ENCODE measurements around the gene EIF3K.

The EIF3K gene

DNA sequence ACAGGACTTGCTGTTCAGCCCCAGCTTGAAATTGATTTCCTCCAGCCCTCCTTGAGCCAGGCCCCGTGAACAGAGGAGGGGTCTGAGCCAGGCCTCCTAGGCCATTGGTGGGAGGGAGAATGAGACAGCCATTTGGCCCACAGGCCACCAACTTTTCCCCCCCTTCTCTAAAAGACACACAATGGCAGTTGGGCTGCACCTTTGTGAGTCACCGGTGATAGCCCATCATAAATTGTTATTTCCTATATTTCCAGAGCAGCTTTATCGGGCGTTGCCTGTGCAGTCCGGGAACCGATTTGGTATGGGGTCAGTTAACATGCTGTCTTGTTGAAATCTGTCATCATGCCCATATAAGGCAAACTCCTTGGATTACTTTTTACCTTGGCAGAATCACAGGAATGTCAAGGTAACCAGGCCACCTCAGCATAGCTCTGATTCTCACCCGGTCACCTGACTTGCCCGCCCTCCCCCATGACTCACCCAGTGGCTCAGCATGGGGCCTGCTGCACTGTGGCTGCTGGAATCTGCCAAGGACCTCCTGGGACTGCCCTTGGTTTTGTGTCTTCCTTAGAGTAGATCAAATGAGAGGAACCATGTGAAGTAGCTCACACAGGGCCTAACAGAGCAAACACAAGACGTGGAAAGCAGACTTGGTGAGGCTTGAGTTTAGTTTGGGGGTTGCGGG is 64.5 kb downstream of the EIF3K start (continued):
- TF ChIP-seq YY1 (tag by site-specific recombination; IDR thresholded peaks at IDR 0.05) (no peak), GLIS1 (tag by site-specific recombination; IDR thresholded peaks at IDR 0.05) (peak; percentile 100), SALL2 (tag by site-specific recombination; IDR thresholded peaks at IDR 0.05; ENCODE audit: borderline replicate concordance) (no peak), ZNF248 (tag by site-specific recombination; IDR thresholded peaks at IDR 0.05) (no peak), ZNF184 (tag by site-specific recombination; IDR thresholded peaks at IDR 0.05) (no peak; the same call in 1 of the 2 replicates), ZNF660 (tag by site-specific recombination; IDR thresholded peaks at IDR 0.05) (no peak; the same call in none of the 2 replicates), ZEB2 (tag by site-specific recombination; IDR thresholded peaks at IDR 0.05) (peak; percentile 97), KLF16 (tag by site-specific recombination; IDR thresholded peaks at IDR 0.05) (no peak), ZNF324 (tag by site-specific recombination; IDR thresholded peaks at IDR 0.05) (peak; percentile 86), ZNF555 (tag by site-specific recombination; conservative IDR thresholded peaks at IDR 0.05) (no peak), ZNF2 (tag by site-specific recombination; IDR thresholded peaks at IDR 0.05) (peak; percentile 94), ZNF221 (tag by site-specific recombination; IDR thresholded peaks at IDR 0.05; ENCODE audit: borderline replicate concordance) (no peak), ZNF560 (tag by site-specific recombination; IDR thresholded peaks at IDR 0.05; ENCODE audit: borderline replicate concordance) (no peak), ZNF341 (tag by site-specific recombination; IDR thresholded peaks at IDR 0.05; ENCODE audit: low read depth) (peak; percentile 51), ZNF114 (tag by site-specific recombination; IDR thresholded peaks at IDR 0.05) (no peak), GLIS2 (tag by site-specific recombination; IDR thresholded peaks at IDR 0.05) (peak; percentile 90), ZNF391 (tag by site-specific recombination; IDR thresholded peaks at IDR 0.05; ENCODE audit: borderline replicate concordance, low read depth) (peak; percentile 94; the same call in 1 of the 2 replicates)
- TF ChIP-seq, protein P1, sequence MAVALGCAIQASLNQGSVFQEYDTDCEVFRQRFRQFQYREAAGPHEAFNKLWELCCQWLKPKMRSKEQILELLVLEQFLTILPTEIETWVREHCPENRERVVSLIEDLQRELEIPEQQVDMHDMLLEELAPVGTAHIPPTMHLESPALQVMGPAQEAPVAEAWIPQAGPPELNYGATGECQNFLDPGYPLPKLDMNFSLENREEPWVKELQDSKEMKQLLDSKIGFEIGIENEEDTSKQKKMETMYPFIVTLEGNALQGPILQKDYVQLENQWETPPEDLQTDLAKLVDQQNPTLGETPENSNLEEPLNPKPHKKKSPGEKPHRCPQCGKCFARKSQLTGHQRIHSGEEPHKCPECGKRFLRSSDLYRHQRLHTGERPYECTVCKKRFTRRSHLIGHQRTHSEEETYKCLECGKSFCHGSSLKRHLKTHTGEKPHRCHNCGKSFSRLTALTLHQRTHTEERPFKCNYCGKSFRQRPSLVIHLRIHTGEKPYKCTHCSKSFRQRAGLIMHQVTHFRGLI (tag by site-specific recombination; IDR thresholded peaks at IDR 0.05): peak; percentile 98
- TF ChIP-seq, protein P2, sequence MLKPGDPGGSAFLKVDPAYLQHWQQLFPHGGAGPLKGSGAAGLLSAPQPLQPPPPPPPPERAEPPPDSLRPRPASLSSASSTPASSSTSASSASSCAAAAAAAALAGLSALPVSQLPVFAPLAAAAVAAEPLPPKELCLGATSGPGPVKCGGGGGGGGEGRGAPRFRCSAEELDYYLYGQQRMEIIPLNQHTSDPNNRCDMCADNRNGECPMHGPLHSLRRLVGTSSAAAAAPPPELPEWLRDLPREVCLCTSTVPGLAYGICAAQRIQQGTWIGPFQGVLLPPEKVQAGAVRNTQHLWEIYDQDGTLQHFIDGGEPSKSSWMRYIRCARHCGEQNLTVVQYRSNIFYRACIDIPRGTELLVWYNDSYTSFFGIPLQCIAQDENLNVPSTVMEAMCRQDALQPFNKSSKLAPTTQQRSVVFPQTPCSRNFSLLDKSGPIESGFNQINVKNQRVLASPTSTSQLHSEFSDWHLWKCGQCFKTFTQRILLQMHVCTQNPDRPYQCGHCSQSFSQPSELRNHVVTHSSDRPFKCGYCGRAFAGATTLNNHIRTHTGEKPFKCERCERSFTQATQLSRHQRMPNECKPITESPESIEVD (tag by site-specific recombination; IDR thresholded peaks at IDR 0.05): no peak; the same call in 1 of the 2 replicates
- TF ChIP-seq, protein P3, sequence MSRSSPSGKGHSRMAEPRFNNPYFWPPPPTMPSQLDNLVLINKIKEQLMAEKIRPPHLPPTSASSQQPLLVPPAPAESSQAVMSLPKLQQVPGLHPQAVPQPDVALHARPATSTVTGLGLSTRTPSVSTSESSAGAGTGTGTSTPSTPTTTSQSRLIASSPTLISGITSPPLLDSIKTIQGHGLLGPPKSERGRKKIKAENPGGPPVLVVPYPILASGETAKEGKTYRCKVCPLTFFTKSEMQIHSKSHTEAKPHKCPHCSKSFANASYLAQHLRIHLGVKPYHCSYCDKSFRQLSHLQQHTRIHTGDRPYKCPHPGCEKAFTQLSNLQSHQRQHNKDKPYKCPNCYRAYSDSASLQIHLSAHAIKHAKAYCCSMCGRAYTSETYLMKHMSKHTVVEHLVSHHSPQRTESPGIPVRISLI (tag by site-specific recombination; IDR thresholded peaks at IDR 0.05): no peak; the same call in 1 of the 2 replicates
- TF ChIP-seq, protein P4, sequence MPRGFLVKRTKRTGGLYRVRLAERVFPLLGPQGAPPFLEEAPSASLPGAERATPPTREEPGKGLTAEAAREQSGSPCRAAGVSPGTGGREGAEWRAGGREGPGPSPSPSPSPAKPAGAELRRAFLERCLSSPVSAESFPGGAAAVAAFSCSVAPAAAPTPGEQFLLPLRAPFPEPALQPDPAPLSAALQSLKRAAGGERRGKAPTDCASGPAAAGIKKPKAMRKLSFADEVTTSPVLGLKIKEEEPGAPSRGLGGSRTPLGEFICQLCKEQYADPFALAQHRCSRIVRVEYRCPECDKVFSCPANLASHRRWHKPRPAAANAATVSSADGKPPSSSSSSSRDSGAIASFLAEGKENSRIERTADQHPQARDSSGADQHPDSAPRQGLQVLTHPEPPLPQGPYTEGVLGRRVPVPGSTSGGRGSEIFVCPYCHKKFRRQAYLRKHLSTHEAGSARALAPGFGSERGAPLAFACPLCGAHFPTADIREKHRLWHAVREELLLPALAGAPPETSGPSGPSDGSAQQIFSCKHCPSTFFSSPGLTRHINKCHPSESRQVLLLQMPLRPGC (tag by site-specific recombination; IDR thresholded peaks at IDR 0.05): peak; percentile 99
- TF ChIP-seq, protein P5, sequence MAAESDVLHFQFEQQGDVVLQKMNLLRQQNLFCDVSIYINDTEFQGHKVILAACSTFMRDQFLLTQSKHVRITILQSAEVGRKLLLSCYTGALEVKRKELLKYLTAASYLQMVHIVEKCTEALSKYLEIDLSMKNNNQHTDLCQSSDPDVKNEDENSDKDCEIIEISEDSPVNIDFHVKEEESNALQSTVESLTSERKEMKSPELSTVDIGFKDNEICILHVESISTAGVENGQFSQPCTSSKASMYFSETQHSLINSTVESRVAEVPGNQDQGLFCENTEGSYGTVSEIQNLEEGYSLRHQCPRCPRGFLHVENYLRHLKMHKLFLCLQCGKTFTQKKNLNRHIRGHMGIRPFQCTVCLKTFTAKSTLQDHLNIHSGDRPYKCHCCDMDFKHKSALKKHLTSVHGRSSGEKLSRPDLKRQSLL (tag by site-specific recombination; IDR thresholded peaks at IDR 0.05): no peak
- TF ChIP-seq, protein P6, sequence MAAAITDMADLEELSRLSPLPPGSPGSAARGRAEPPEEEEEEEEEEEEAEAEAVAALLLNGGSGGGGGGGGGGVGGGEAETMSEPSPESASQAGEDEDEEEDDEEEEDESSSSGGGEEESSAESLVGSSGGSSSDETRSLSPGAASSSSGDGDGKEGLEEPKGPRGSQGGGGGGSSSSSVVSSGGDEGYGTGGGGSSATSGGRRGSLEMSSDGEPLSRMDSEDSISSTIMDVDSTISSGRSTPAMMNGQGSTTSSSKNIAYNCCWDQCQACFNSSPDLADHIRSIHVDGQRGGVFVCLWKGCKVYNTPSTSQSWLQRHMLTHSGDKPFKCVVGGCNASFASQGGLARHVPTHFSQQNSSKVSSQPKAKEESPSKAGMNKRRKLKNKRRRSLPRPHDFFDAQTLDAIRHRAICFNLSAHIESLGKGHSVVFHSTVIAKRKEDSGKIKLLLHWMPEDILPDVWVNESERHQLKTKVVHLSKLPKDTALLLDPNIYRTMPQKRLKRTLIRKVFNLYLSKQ (tag by site-specific recombination; IDR thresholded peaks at IDR 0.05; ENCODE audit: borderline replicate concordance): no peak

Measured in HEK293 (cell line).